Sigmoid colon (tissue), 7 donors: Measurements from ENCODE around the gene INPP5D. TPM values are rescaled to one million over a fixed set of nuclear protein-coding genes. Genes with fewer than 3 reads are reported as not detected.
"Not testable (repeated sequence)": the region's sequence is repeated elsewhere in the genome, so short reads cannot be mapped to it uniquely, and the experiment has no call there.

Experiments
- DNase-seq: peaks from one replicate; pipeline ENCODE4 v3.0.0-alpha.2; 2019
- H3K27ac ChIP-seq, 4 donors: fragments of 200-600 bp; sonication (generic); one replicate each; pipeline ENCODE4 v1.5.1; 2016 to 2019; ENCODE audit warnings: mild to moderate bottlenecking in 1 of 4
- H3K27me3 ChIP-seq, 3 donors: fragments of 200-600 bp; sonication (generic); one replicate each; pipeline ENCODE4 v1.5.1; 2019; ENCODE audit warnings: mild to moderate bottlenecking in 1 of 3
- H3K36me3 ChIP-seq, 4 donors: fragments of 200-600 bp; sonication (generic); one replicate each; pipeline ENCODE4 v1.5.1; 2016 to 2019
- H3K4me1 ChIP-seq, 4 donors: fragments of 200-600 bp; sonication (generic); one replicate each; pipeline ENCODE4 v1.5.1; 2017 to 2019
- H3K4me3 ChIP-seq, 4 donors: fragments of 200-600 bp; sonication (generic); one replicate each; pipeline ENCODE4 v1.5.1; 2017 to 2019; ENCODE audit warnings: mild to moderate bottlenecking in 2 of 4, moderate library complexity in 1 of 4
- H3K9me3 ChIP-seq, 4 donors: fragments of 200-600 bp in 3 of 4; sonication (generic) in 3 of 4; one replicate each; pipeline versions ENCODE4 v1.5.1 to v1.6.1; 2013 to 2019
- CTCF ChIP-seq, 4 experiments: fragments of 450-650 bp in 3 of 4; fragments of 200-600 bp in 1 of 4; IDR thresholded peaks; one replicate each; pipeline ENCODE4 v1.5.1; 2016 to 2019; ENCODE audit warnings: antibody characterized with exemption in 4 of 4, mild to moderate bottlenecking in 3 of 4, moderate library complexity in 2 of 4
- EP300 ChIP-seq, 4 donors: sonication (generic); formaldehyde crosslinking; IDR thresholded peaks; one replicate each; pipeline ENCODE4 v1.6.1; 2017; ENCODE audit warnings: antibody characterized with exemption in 4 of 4
- POLR2A ChIP-seq, 2 donors: fragments of 450-650 bp; IDR thresholded peaks; one replicate each; pipeline ENCODE4 v1.6.1; 2016; ENCODE audit warnings: antibody characterized with exemption in 2 of 2, mild to moderate bottlenecking in 2 of 2, moderate library complexity in 2 of 2
- POLR2AphosphoS5 ChIP-seq, 4 donors: sonication (generic); formaldehyde crosslinking; IDR thresholded peaks; one replicate each; pipeline ENCODE4 v1.6.1; 2017; ENCODE audit warnings: antibody characterized with exemption in 4 of 4
- WGBS, 2 donors: extraction: QIAGEN DNeasy Blood & Tissue Kit; methylation state at CpG; one replicate each; pipeline ENCODE4 v1.1.7; 2013; 5-methylcytosine and 5-hydroxymethylcytosine counted together
- intact Hi-C: fragments of 100-400 bp; cut with DNase I; formaldehyde crosslinking; loops from one replicate; pipeline ENCODE4 v1.15.1; 2023
- polyA plus RNA-seq, 3 donors: library from polyadenylated mRNA; stranded (reverse); fragments of 200-250 nt; gene quantifications; one replicate each; pipeline ENCODE4 v1.2.3, GENCODE V29; 2013
- total RNA-seq, 4 donors: library from RNA; depleted of rRNA; stranded (reverse); fragments of >200 nt; gene quantifications; one replicate each; pipeline ENCODE4 v1.1.0, GENCODE V29; 2016
- donor health status: healthy with polysubstance abuse.
- donor health status: Bipolar disorder and iron deficiency.
- donor health status: healthy.

Gene INPP5D
- total and polyA plus RNA-seq, 7 donors: 4.2 to 44.8 (median 8.7) TPM

- DNase-seq: peak; percentile 12
- intact Hi-C loops: no loop called here
These were observed 60.3 kb downstream of the INPP5D start for GRCh38 chr2:233120459-233120858.

GRCh38 chr2:233121856-233122255 lies 61.7 kb downstream of the INPP5D start:
- intact Hi-C loops: no loop called here
- Histone ChIP-seq H3K9me3 (no peaks in the 10 kb centered on the region), H3K4me1 (no peaks in the 10 kb centered on the region), H3K27me3 (no peaks in the 10 kb centered on the region), H3K36me3 (no peaks in the 10 kb centered on the region), H3K27ac (no peak overlapping the region), H3K4me3 (no peak overlapping the region)
- no peak for TF ChIP-seq CTCF (IDR thresholded peaks at IDR 0.05)
- TF ChIP-seq POLR2AphosphoS5 (IDR thresholded peaks at IDR 0.05): no peak
- no peak for TF ChIP-seq POLR2A (IDR thresholded peaks at IDR 0.05)
- no peak for TF ChIP-seq EP300 (IDR thresholded peaks at IDR 0.05)
- DNase-seq: peak; percentile 19
- WGBS, 2 donors: 85 to 90% methylated on average over 13 of the region's 13 CpGs

More at GRCh38 chr2:233120459-233120858, 60.3 kb downstream of the INPP5D start:
- no peak overlapping the region for H3K27ac ChIP-seq
- TF ChIP-seq EP300 (IDR thresholded peaks at IDR 0.05) (no peak), POLR2A (IDR thresholded peaks at IDR 0.05) (no peak), POLR2AphosphoS5 (IDR thresholded peaks at IDR 0.05) (no peak), CTCF (IDR thresholded peaks at IDR 0.05) (no peak)
- H3K4me3 ChIP-seq: no peak overlapping the region
- no peaks in the 10 kb centered on the region for H3K27me3 ChIP-seq
- H3K4me1 ChIP-seq: no peaks in the 10 kb centered on the region
- H3K36me3 ChIP-seq: no peaks in the 10 kb centered on the region
- H3K9me3 ChIP-seq: no peaks in the 10 kb centered on the region
- WGBS, 2 donors: 62 to 80% methylated on average over 2 of the region's 2 CpGs

GRCh38 chr2:233122541-233122940 lies 62.4 kb downstream of the INPP5D start:
- H3K36me3 ChIP-seq: no peaks in the 10 kb centered on the region
- H3K4me3 ChIP-seq: no peak overlapping the region
- TF ChIP-seq POLR2AphosphoS5 (IDR thresholded peaks at IDR 0.05) (no peak), EP300 (IDR thresholded peaks at IDR 0.05) (no peak), POLR2A (IDR thresholded peaks at IDR 0.05) (no peak), CTCF (IDR thresholded peaks at IDR 0.05) (no peak)
- H3K27ac ChIP-seq: no peak overlapping the region
- DNase-seq: no peak
- intact Hi-C loops: no loop called here
- no peaks in the 10 kb centered on the region for H3K9me3 ChIP-seq
- H3K27me3 ChIP-seq: no peaks in the 10 kb centered on the region
- H3K4me1 ChIP-seq: no peaks in the 10 kb centered on the region
- WGBS, 2 donors: 82 to 89% methylated on average over 5 of the region's 5 CpGs

- H3K27me3 ChIP-seq, H3K27ac ChIP-seq, intact Hi-C loops, H3K9me3 ChIP-seq, H3K36me3 ChIP-seq, H3K4me1 ChIP-seq, DNase-seq, H3K4me3 ChIP-seq: not testable (repeated sequence)
- 76 to 99% methylated on average over 2 of the region's 2 CpGs for WGBS, 2 donors
These were observed 63.4 kb downstream of the INPP5D start for GRCh38 chr2:233123576-233123975.

GRCh38 chr2:233124421-233125080 lies 64.4 kb downstream of the INPP5D start:
- intact Hi-C loops: no loop called here
- TF ChIP-seq CTCF (IDR thresholded peaks at IDR 0.05) (no peak), POLR2AphosphoS5 (IDR thresholded peaks at IDR 0.05) (no peak), POLR2A (IDR thresholded peaks at IDR 0.05) (no peak), EP300 (IDR thresholded peaks at IDR 0.05) (no peak)
- no peaks in the 10 kb centered on the region for H3K36me3 ChIP-seq
- H3K27me3 ChIP-seq: peaks cover 0 to 5% (median 0%) of the 10 kb centered on the region in 3 donors
- no peaks in the 10 kb centered on the region for H3K9me3 ChIP-seq
- no peak overlapping the region for H3K4me3 ChIP-seq
- no peaks in the 10 kb centered on the region for H3K4me1 ChIP-seq
- 77 to 88% methylated on average over 21 of the region's 21 CpGs for WGBS, 2 donors
- H3K27ac ChIP-seq: no peak overlapping the region
- no peak for DNase-seq
